Esophagus muscularis mucosa (tissue), 4 donors: Measurements from ENCODE around the gene TEC. TPM values are rescaled to one million over a fixed set of nuclear protein-coding genes. Genes with fewer than 3 reads are reported as not detected.

Source experiments
- DNase-seq: peaks from one replicate; pipeline ENCODE4 v3.0.0-alpha.2; 2017; ENCODE audit errors: extremely low spot score
- H3K27ac ChIP-seq, 4 donors: fragments of 200-600 bp; sonication (generic); replicated peaks in 1 of 4; 1 replicate in 3 of 4; 2 replicates in 1 of 4; pipeline ENCODE4 v1.5.1; 2016 to 2019; ENCODE audit warnings: mild to moderate bottlenecking in 1 of 4
- H3K27me3 ChIP-seq, 4 donors: fragments of 200-600 bp; sonication (generic); one replicate each; pipeline versions ENCODE4 v1.5.1 to v1.6.0; 2016 to 2019
- H3K36me3 ChIP-seq, 4 donors: fragments of 200-600 bp; sonication (generic); one replicate each; pipeline ENCODE4 v1.5.1; 2016 to 2019
- H3K4me1 ChIP-seq, 4 donors: fragments of 200-600 bp; sonication (generic); one replicate each; pipeline ENCODE4 v1.5.1; 2016 to 2019
- H3K4me3 ChIP-seq, 4 donors: fragments of 200-600 bp; sonication (generic); 1 replicate in 2 of 4; 2 replicates in 2 of 4; pipeline ENCODE4 v1.5.1; 2016 to 2019; ENCODE audit warnings: mild to moderate bottlenecking in 4 of 4, moderate library complexity in 1 of 4
- H3K9me3 ChIP-seq, 4 donors: fragments of 200-600 bp; sonication (generic); 1 replicate in 3 of 4; 2 replicates in 1 of 4; pipeline ENCODE4 v1.5.1; 2016 to 2019
- CTCF ChIP-seq, 3 experiments: fragments of 200-600 bp in 2 of 3; fragments of 450-650 bp in 1 of 3; sonication (generic) in 2 of 3; IDR thresholded peaks; one replicate each; pipeline ENCODE4 v1.5.1; 2017 to 2019; ENCODE audit warnings: antibody characterized with exemption in 3 of 3, mild to moderate bottlenecking in 2 of 3, moderate library complexity in 1 of 3
- EP300 ChIP-seq: sonication (generic); formaldehyde crosslinking; IDR thresholded peaks from one replicate; pipeline ENCODE4 v1.6.1; 2017; ENCODE audit warnings: antibody characterized with exemption
- POLR2A ChIP-seq: fragments of 450-650 bp; IDR thresholded peaks from one replicate; pipeline ENCODE4 v1.6.1; 2017; ENCODE audit warnings: antibody characterized with exemption, moderate library complexity, mild to moderate bottlenecking, low read depth
- POLR2AphosphoS5 ChIP-seq, 2 donors: sonication (generic); formaldehyde crosslinking; IDR thresholded peaks; one replicate each; pipeline ENCODE4 v1.6.1; 2017; ENCODE audit warnings: antibody characterized with exemption in 2 of 2
- WGBS: methylation state at CpG from one replicate; pipeline ENCODE4 v1.1.5; 2018; 5-methylcytosine and 5-hydroxymethylcytosine counted together
- intact Hi-C: fragments of 100-400 bp; cut with DNase I; formaldehyde crosslinking; loops from one replicate; pipeline ENCODE4 v1.15.1; 2023
- total RNA-seq, 4 donors: library from RNA; depleted of rRNA; stranded (reverse); fragments of >200 nt; gene quantifications; one replicate each; pipeline versions ENCODE4 v1.1.0 to v1.2.1, GENCODE V29; 2016

TEC gene
- total RNA-seq, 4 donors from 2014 or later = 1.5 to 2.2 (median 1.9) TPM

- Histone ChIP-seq H3K27ac (no peak overlapping the region), H3K36me3 (peaks cover 0 to 28% (median 8%) of the 10 kb centered on the region in 4 donors), H3K4me1 (no peaks in the 10 kb centered on the region), H3K9me3 (no peaks in the 10 kb centered on the region), H3K27me3 (no peaks in the 10 kb centered on the region), H3K4me3 (no peak overlapping the region)
- intact Hi-C loops = no loop called here
- no peak for TF ChIP-seq CTCF (IDR thresholded peaks at IDR 0.05)
- DNase-seq = no peak
- 61% methylated on average over 3 of the region's 3 CpGs for WGBS
These were observed 129.9 kb downstream of the TEC start for GRCh38 chr4:48139691-48140090.

DNA sequence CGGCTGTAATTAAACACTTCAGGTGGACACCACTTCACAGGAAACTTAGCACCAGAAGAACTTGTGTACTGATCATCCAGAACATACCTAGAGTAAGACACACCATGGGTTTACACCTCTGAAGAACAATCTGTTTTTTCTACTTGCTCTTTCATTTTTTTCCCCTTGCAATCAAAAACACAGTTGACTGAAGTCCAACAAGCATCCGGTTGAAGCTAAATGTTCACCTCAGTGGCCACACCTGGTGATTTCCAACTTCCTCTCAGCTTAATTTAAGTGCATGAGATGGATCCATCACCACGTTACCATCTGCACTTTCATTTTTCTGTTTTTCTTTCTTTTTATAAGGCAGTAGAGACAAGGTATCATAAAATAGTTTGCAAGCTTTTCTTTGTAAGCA is 130.7 kb downstream of the TEC start:
- Histone ChIP-seq H3K4me1 (peaks cover 0 to under 1% (median 0%) of the 10 kb centered on the region in 4 donors), H3K4me3 (no peak overlapping the region), H3K9me3 (no peaks in the 10 kb centered on the region), H3K36me3 (peaks cover 0 to 28% (median 8%) of the 10 kb centered on the region in 4 donors), H3K27ac (no peak overlapping the region), H3K27me3 (no peaks in the 10 kb centered on the region)
- 76% methylated on average over 3 of the region's 3 CpGs for WGBS
- DNase-seq = no peak
- TF ChIP-seq POLR2AphosphoS5 (IDR thresholded peaks at IDR 0.05) = no peak
- no peak for TF ChIP-seq EP300
- no peak for TF ChIP-seq POLR2A
- TF ChIP-seq CTCF (IDR thresholded peaks at IDR 0.05) = no peak
- intact Hi-C loops = no loop called here

GRCh38 chr4:48138511-48138910 is 131.1 kb downstream of the TEC start:
- no peak overlapping the region for H3K4me3 ChIP-seq
- H3K27me3 ChIP-seq = no peaks in the 10 kb centered on the region
- TF ChIP-seq EP300 = no peak
- no peak for TF ChIP-seq POLR2A
- TF ChIP-seq POLR2AphosphoS5 (IDR thresholded peaks at IDR 0.05) = no peak
- TF ChIP-seq CTCF (IDR thresholded peaks at IDR 0.05) = no peak
- H3K27ac ChIP-seq = no peak overlapping the region
- intact Hi-C loops = no loop called here
- 88% methylated on average over 7 of the region's 7 CpGs for WGBS
- H3K9me3 ChIP-seq = no peaks in the 10 kb centered on the region
- no peak for DNase-seq
- H3K4me1 ChIP-seq = peaks cover 0 to 5% (median 0%) of the 10 kb centered on the region in 4 donors
- H3K36me3 ChIP-seq = peaks cover 0 to 28% (median 8%) of the 10 kb centered on the region in 4 donors

- intact Hi-C loops = no loop called here
- no peak for DNase-seq
- Histone ChIP-seq H3K36me3 (peaks cover 0 to 28% (median 8%) of the 10 kb centered on the region in 4 donors), H3K4me1 (peaks cover 0 to 6% (median 0%) of the 10 kb centered on the region in 4 donors), H3K4me3 (no peak overlapping the region), H3K27me3 (no peaks in the 10 kb centered on the region), H3K9me3 (no peaks in the 10 kb centered on the region), H3K27ac (no peak overlapping the region)
- TF ChIP-seq EP300 (no peak), POLR2AphosphoS5 (IDR thresholded peaks at IDR 0.05) (no peak), POLR2A (no peak), CTCF (IDR thresholded peaks at IDR 0.05) (no peak)
These were observed 131.8 kb downstream of the TEC start for GRCh38 chr4:48137846-48138245.

DNA sequence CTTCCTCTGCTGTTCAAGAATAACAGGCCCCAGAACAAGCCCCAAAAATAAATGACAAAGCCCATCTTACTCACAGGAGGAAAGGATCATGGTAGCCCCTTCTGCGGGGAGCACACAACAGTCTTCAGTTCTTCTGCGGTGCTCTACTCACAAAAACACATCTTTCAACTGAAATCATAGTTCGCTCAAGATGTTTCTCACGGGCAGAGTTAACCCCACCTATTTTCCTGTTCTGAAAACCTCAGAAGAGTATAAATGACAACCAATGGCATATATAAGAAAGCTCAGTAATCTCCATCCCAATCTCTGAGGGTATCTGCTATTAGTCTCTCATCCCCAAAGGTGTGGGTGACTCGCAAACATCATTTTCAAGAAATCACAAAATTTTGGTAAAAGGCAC is 135.6 kb downstream of the TEC start, which contains the start of gene TXK:
Gene TXK (minus strand): TSS at position 170 of the 400 bp plus-strand sequence. CDS start 80 bp downstream, at position 90.
- Histone ChIP-seq H3K36me3 (peaks cover 0 to 28% (median 8%) of the 10 kb centered on the region in 4 donors), H3K4me1 (peaks cover 0 to 12% (median 0%) of the 10 kb centered on the region in 4 donors), H3K4me3 (no peak within 1 kb of the TSS), H3K27me3 (no peaks in the 10 kb centered on the region), H3K9me3 (no peaks in the 10 kb centered on the region), H3K27ac (no peak within 1 kb of the TSS)
- intact Hi-C loops = no loop called here
- 88% methylated on average over 5 of the region's 5 CpGs for WGBS
- TF ChIP-seq POLR2A = no peak
- DNase-seq = no peak
